ENCODE results near the gene CBX2.

CBX2 gene

DNA sequence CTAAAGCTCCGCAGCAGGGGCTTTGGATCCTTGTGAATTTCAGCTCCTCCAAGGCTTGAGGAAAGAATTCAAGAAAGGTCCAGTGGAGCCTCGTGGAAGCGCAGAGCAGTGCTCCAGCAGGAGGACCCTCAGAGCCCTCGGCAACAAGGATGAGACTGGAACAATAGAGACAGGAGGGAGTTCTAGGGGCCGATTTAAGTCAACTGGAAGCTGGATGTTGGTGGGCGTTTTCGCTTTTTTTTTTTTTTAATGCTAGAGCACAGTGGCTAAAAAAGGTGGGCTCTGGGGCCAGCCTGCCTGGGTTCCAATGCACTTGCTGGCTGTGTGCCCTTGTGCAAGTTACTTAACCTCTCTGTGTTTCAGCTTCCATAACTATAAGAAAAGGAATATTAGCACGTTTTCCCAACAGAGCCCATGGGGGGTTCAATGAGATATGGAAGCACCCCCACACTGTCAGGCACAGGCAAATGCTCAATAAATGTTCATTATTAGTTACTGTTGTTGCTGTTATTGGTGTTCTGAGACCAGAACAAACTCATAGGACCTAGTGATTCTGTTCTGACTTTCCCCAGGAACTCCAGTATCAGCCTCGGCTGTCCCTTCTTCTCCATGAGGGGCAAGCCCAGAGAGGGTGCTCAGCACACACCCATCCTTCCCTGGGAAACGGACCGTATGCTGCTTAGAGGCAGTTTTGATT is 24.2 kb downstream of the CBX2 start:
- Histone ChIP-seq H3K4me3 (ENCODE audit: low read depth, low read length, poor library complexity, severe bottlenecking) (no peak overlapping the region), H3K79me2 (ENCODE audit: insufficient read depth, low read length) (no peaks in the 10 kb centered on the region), H3K36me3 (ENCODE audit: insufficient read depth, low read length) (no peaks in the 10 kb centered on the region), H3K27me3 (ENCODE audit: insufficient read depth, low read length) (peaks cover 6% of the 10 kb centered on the region), H3K4me1 (ENCODE audit: insufficient read depth, low read length, severe bottlenecking) (peaks cover 51% of the 10 kb centered on the region), H2AFZ (ENCODE audit: low read length) (no peak overlapping the region), H3K27ac (ENCODE audit: low read depth, low read length, poor library complexity, severe bottlenecking) (no peak overlapping the region), H3K9ac (ENCODE audit: low read length) (no peak overlapping the region), H3K9me3 (ENCODE audit: low read length) (no peaks in the 10 kb centered on the region), H3K9me2 (ENCODE audit: low read depth, low read length) (no peaks in the 10 kb centered on the region), H3K4me2 (ENCODE audit: low read length) (no peak overlapping the region), H3F3A (ENCODE audit: insufficient read depth, low read length) (no peaks in the 10 kb centered on the region), H4K20me1 (ENCODE audit: insufficient read depth, low read length) (no peaks in the 10 kb centered on the region)
- TF ChIP-seq EZH2 (IDR thresholded peaks at IDR 0.05; ENCODE audit: borderline replicate concordance, low read length), result no peak
- TF ChIP-seq, protein P1, sequence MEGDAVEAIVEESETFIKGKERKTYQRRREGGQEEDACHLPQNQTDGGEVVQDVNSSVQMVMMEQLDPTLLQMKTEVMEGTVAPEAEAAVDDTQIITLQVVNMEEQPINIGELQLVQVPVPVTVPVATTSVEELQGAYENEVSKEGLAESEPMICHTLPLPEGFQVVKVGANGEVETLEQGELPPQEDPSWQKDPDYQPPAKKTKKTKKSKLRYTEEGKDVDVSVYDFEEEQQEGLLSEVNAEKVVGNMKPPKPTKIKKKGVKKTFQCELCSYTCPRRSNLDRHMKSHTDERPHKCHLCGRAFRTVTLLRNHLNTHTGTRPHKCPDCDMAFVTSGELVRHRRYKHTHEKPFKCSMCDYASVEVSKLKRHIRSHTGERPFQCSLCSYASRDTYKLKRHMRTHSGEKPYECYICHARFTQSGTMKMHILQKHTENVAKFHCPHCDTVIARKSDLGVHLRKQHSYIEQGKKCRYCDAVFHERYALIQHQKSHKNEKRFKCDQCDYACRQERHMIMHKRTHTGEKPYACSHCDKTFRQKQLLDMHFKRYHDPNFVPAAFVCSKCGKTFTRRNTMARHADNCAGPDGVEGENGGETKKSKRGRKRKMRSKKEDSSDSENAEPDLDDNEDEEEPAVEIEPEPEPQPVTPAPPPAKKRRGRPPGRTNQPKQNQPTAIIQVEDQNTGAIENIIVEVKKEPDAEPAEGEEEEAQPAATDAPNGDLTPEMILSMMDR (IDR thresholded peaks at IDR 0.05; ENCODE audit: low read length), result no peak

DNA sequence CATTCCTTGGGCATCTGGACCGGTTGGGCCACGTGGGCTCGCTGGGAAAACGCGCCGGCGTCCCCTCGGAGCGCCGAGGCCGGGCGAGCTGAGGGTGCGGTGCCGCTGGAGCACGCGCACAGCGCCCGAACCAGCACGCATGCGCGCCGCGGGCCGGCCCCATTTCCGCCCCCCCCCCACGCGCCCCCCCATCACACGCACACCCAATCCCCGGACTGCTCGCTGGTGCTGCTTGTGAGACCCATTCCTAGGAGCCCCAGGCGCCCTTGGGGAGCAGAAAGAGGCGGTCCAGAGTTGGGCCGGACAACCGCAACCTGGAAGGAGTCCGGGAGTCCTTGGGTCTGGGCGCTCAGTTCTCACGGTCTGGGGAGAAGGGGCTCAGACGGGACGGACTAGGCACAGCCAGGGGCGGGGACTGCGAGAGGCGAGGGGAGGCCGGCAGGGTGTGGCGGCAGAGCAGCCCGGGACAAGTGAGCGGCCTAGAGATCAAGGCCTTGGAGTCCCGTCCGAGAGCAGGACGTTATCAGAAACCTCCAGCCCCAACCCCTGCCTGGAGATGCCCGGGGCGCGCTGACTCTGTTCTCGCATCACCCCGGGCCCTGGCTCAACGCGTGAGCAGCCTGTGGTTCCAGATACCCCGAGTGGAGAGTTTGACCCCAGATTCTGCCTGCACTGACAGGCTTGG is 24.9 kb downstream of the CBX2 start:
- Histone ChIP-seq H3K27ac (ENCODE audit: low read depth, low read length, poor library complexity, severe bottlenecking) (no peak overlapping the region), H3K36me3 (ENCODE audit: insufficient read depth, low read length) (no peaks in the 10 kb centered on the region), H3K4me3 (ENCODE audit: low read depth, low read length, poor library complexity, severe bottlenecking) (no peak overlapping the region), H4K20me1 (ENCODE audit: insufficient read depth, low read length) (no peaks in the 10 kb centered on the region), H3K27me3 (ENCODE audit: insufficient read depth, low read length) (peaks cover 6% of the 10 kb centered on the region), H3F3A (ENCODE audit: insufficient read depth, low read length) (no peaks in the 10 kb centered on the region), H3K4me1 (ENCODE audit: insufficient read depth, low read length, severe bottlenecking) (peaks cover 48% of the 10 kb centered on the region), H3K79me2 (ENCODE audit: insufficient read depth, low read length) (no peaks in the 10 kb centered on the region), H3K9ac (ENCODE audit: low read length) (no peak overlapping the region), H3K4me2 (ENCODE audit: low read length) (no peak overlapping the region), H3K9me3 (ENCODE audit: low read length) (no peaks in the 10 kb centered on the region), H3K9me2 (ENCODE audit: low read depth, low read length) (no peaks in the 10 kb centered on the region), H2AFZ (ENCODE audit: low read length) (no peak overlapping the region)
- TF ChIP-seq, protein P1 (IDR thresholded peaks at IDR 0.05; ENCODE audit: low read length), result no peak
- TF ChIP-seq EZH2 (IDR thresholded peaks at IDR 0.05; ENCODE audit: borderline replicate concordance, low read length), result no peak

DNA sequence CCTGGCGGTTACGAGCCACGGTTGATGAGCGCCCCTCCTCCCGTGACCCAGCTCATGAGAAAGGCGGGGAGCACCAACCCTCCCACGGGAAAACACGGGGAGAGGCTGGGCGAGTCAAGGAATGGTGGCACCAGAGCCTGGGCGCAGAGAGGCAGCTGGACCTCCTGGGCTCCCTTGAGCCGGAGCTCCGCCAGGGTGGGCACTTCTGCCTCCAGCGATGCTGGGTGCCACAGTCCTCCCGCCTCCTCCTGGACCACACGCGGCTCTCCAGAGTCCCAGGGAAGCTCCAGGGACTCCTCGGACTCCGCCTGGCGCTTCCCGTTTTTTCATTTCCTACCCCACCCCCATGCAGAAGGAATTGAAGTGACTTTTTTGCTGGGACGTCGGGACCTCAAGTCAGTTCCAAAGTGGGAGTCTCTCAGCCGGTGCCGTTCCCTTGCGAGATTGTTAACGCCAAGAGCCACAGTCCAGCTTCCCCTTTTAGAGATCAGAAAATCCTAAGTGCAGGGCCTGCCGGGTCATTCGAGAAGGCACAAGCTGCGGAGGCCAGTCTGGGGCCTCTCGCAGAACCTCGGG is 25.6 kb downstream of the CBX2 start:
- Histone ChIP-seq H3K27me3 (ENCODE audit: insufficient read depth, low read length) (peaks cover 6% of the 10 kb centered on the region), H3K9ac (ENCODE audit: low read length) (no peak overlapping the region), H3F3A (ENCODE audit: insufficient read depth, low read length) (no peaks in the 10 kb centered on the region), H4K20me1 (ENCODE audit: insufficient read depth, low read length) (no peaks in the 10 kb centered on the region), H3K9me3 (ENCODE audit: low read length) (no peaks in the 10 kb centered on the region), H3K9me2 (ENCODE audit: low read depth, low read length) (no peaks in the 10 kb centered on the region), H3K4me3 (ENCODE audit: low read depth, low read length, poor library complexity, severe bottlenecking) (peak overlapping the region; percentile 57), H3K4me1 (ENCODE audit: insufficient read depth, low read length, severe bottlenecking) (peaks cover 42% of the 10 kb centered on the region), H3K4me2 (ENCODE audit: low read length) (peak overlapping the region; percentile 69; the same call in 1 of the 2 replicates), H3K36me3 (ENCODE audit: insufficient read depth, low read length) (no peaks in the 10 kb centered on the region), H3K79me2 (ENCODE audit: insufficient read depth, low read length) (no peaks in the 10 kb centered on the region), H2AFZ (ENCODE audit: low read length) (no peak overlapping the region), H3K27ac (ENCODE audit: low read depth, low read length, poor library complexity, severe bottlenecking) (no peak overlapping the region)
- TF ChIP-seq, protein P1 (IDR thresholded peaks at IDR 0.05; ENCODE audit: low read length), result no peak
- TF ChIP-seq EZH2 (IDR thresholded peaks at IDR 0.05; ENCODE audit: borderline replicate concordance, low read length), result no peak
